ENCODE results near the gene APBB2.

DNA sequence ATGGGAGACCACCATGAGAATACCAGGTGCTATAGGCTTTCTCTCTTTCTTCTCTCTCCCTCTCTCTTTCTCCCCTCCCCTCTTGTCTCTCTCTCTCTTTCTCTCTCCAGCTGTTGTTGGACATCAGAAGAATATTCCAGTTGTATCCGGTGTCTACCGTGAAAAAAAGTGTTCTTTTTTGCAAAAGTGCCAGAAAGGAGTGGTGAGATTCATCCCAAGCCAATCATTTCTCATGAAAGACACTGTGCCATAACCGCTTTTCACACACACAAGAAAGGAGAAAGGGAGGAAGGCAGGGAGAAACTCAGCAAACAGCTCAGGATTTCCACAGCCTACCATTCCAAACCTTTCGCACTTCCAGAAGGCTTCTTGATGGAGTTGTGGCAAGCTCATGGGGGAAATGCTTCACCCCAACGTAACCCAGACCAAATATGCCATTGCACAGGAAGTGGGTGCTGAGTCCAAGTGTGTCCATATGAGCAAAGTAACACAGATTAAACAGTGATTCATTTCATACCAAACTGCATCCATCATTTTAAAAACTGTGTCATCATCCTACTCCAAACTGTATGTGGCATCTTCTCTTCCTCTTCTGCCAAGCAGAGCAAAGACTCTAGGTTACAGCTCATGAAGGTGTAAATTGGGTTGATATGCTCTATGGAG lies 224.0 kb downstream of the APBB2 start:
- no peak for TF ChIP-seq POLR2A (IDR thresholded peaks at IDR 0.05)
- no peak for TF ChIP-seq POLR2AphosphoS5 (IDR thresholded peaks at IDR 0.05)
- TF ChIP-seq, protein P1, sequence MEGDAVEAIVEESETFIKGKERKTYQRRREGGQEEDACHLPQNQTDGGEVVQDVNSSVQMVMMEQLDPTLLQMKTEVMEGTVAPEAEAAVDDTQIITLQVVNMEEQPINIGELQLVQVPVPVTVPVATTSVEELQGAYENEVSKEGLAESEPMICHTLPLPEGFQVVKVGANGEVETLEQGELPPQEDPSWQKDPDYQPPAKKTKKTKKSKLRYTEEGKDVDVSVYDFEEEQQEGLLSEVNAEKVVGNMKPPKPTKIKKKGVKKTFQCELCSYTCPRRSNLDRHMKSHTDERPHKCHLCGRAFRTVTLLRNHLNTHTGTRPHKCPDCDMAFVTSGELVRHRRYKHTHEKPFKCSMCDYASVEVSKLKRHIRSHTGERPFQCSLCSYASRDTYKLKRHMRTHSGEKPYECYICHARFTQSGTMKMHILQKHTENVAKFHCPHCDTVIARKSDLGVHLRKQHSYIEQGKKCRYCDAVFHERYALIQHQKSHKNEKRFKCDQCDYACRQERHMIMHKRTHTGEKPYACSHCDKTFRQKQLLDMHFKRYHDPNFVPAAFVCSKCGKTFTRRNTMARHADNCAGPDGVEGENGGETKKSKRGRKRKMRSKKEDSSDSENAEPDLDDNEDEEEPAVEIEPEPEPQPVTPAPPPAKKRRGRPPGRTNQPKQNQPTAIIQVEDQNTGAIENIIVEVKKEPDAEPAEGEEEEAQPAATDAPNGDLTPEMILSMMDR (IDR thresholded peaks at IDR 0.05), result no peak
- TF ChIP-seq EP300 (IDR thresholded peaks at IDR 0.05), result no peak
